Activated CD4-positive, alpha-beta T cell treated with anti-CD3 and anti-CD28 coated beads, Interleukin-2, amount 50 U/mL, for 1 hour (primary cell): ENCODE measurements around the gene F3.

ENCODE experiments used
- DNase-seq: peaks from one replicate; pipeline ENCODE4 v3.0.0-alpha.2; 2020

F3 gene

GRCh38 chr1:94526152-94526980 is 15.2 kb downstream of the F3 start:
- no peak for DNase-seq

GRCh38 chr1:94524531-94524930 is 17.0 kb downstream of the F3 start:
- no peak for DNase-seq

- no peak for DNase-seq
Observed at GRCh38 chr1:94522304-94522703, 19.3 kb downstream of the F3 start.

- DNase-seq: no peak
Observed at GRCh38 chr1:94519351-94519750, 22.2 kb downstream of the F3 start.

- DNase-seq: no peak
Observed at GRCh38 chr1:94515296-94515947, 26.1 kb downstream of the F3 start.

GRCh38 chr1:94514095-94514727 is 27.3 kb downstream of the F3 start:
- no peak for DNase-seq

- no peak for DNase-seq
Observed at GRCh38 chr1:94512816-94513215, 28.7 kb downstream of the F3 start.

- DNase-seq: no peak
Observed at GRCh38 chr1:94504601-94505000, 37.0 kb downstream of the F3 start.

GRCh38 chr1:94503153-94503552 is 38.4 kb downstream of the F3 start:
- no peak for DNase-seq

GRCh38 chr1:94501935-94502334 is 39.6 kb downstream of the F3 start:
- DNase-seq: no peak

GRCh38 chr1:94501426-94501825 is 40.1 kb downstream of the F3 start:
- no peak for DNase-seq

GRCh38 chr1:94496076-94496755 is 45.3 kb downstream of the F3 start:
- no peak for DNase-seq

- DNase-seq: no peak
Observed at GRCh38 chr1:94490556-94490955, 51.0 kb downstream of the F3 start.

GRCh38 chr1:94486990-94487389 is 54.6 kb downstream of the F3 start:
- no peak for DNase-seq

GRCh38 chr1:94481473-94481933 is 60.1 kb downstream of the F3 start:
- DNase-seq: peak; percentile 5

- no peak for DNase-seq
Observed at GRCh38 chr1:94479682-94480081, 61.9 kb downstream of the F3 start.
